ENCODE measurements around the gene MCOLN1. TPM values are rescaled to one million over a fixed set of nuclear protein-coding genes. Genes with fewer than 3 reads are reported as not detected.

The MCOLN1 gene
- total and polyA plus RNA-seq, 2 of the 4 experiments (the other 2 are of a cell fraction) = 3.4 to 19.6 TPM

- POLR2A ChIA-PET (ENCODE audit: unreplicated experiment) = no interaction called here
- BruUV-seq (replicated peaks) = no TSS peak
- H4K8ac ChIP-seq (ENCODE audit: low read depth in 2 of 2, low read length in 2 of 2) = no peak overlapping the region
- no peak overlapping the region for H2AK5ac ChIP-seq (ENCODE audit: low read depth, low read length)
- H3K4me3 ChIP-seq (ENCODE audit: insufficient read depth, low read depth, low read length) = no peak overlapping the region
- H3K4ac ChIP-seq (ENCODE audit: low read depth, low read length) = no peak overlapping the region
- no peak overlapping the region for H2BK20ac ChIP-seq (ENCODE audit: low read depth, low read length)
- no peak overlapping the region for H3K9ac ChIP-seq (ENCODE audit: low read depth, low read length)
- no peak overlapping the region for H3K56ac ChIP-seq (ENCODE audit: extremely low read depth, insufficient read depth, low read length)
- peaks cover 0 to 13% of the 10 kb centered on the region in 2 experiments; a peak in 2 of 4 replicates for H3K79me1 ChIP-seq (ENCODE audit: low read depth in 1 of 2, low read length in 2 of 2)
- dilution Hi-C loops (cut with HindIII; ENCODE audit: low sequenced_read_pairs, unreplicated experiment) (no loop called here), intact Hi-C loops (cut with micrococcal nuclease) (no loop called here), in situ Hi-C loops (cut with MboI; ENCODE audit: low sequenced_read_pairs) (no loop called here)
- no peak overlapping the region for H3K27ac ChIP-seq (ENCODE audit: insufficient read depth, low read length)
- TF ChIP-seq MAFK (IDR thresholded peaks at IDR 0.05; ENCODE audit: low read depth, low read length) = no peak
- no peak for TF ChIP-seq CHD1 (IDR thresholded peaks at IDR 0.05; ENCODE audit: low read depth, low read length)
- no peak for TF ChIP-seq MXI1 (IDR thresholded peaks at IDR 0.05; ENCODE audit: borderline replicate concordance, low read depth, low read length)
- no peak for TF ChIP-seq USF2 (IDR thresholded peaks at IDR 0.05; ENCODE audit: low read depth, low read length)
- TF ChIP-seq POLR2A (IDR thresholded peaks at IDR 0.05; ENCODE audit: low read depth, low read length) = no peak
- TF ChIP-seq RAD21 (IDR thresholded peaks at IDR 0.05; ENCODE audit: low read length) = no peak
- TF ChIP-seq RCOR1 (IDR thresholded peaks at IDR 0.05; ENCODE audit: insufficient replicate concordance, low read length) = no peak
- no peak for TF ChIP-seq CTCF (conservative IDR thresholded peaks at IDR 0.05; ENCODE audit: low read depth, low read length)
- no peak for TF ChIP-seq NFE2L2 (IDR thresholded peaks at IDR 0.05; ENCODE audit: low read depth, low read length)
- no peak for TF ChIP-seq SMC3 (IDR thresholded peaks at IDR 0.05; ENCODE audit: low read depth, low read length)
- no peak for TF ChIP-seq CEBPB (IDR thresholded peaks at IDR 0.05; ENCODE audit: low read depth, low read length)
- TF ChIP-seq BHLHE40 (IDR thresholded peaks at IDR 0.05; ENCODE audit: low read depth, low read length) = no peak
- peaks cover 8% of the 10 kb centered on the region for H3K4me1 ChIP-seq (ENCODE audit: control insufficient read depth, insufficient read depth, low read length)
- CTCF ChIA-PET = no interaction called here
- no peak overlapping the region for H2BK5ac ChIP-seq (ENCODE audit: low read depth, low read length, poor library complexity, severe bottlenecking)
- H4K20me1 ChIP-seq (ENCODE audit: insufficient read depth, low read length) = no peaks in the 10 kb centered on the region
- H3K14ac ChIP-seq (replicated peaks; ENCODE audit: low read depth, low read length) = no peak overlapping the region
- no peak for ATAC-seq (ENCODE audit: low read depth)
- no peaks in the 10 kb centered on the region for H3K9me3 ChIP-seq (ENCODE audit: control insufficient read depth, insufficient read depth, low read length)
- WGBS, 2 experiments (ENCODE audit: extremely low coverage in 2 of 2, insufficient read length in 1 of 2) = 95% methylated on average over 17 of the region's 32 CpGs; no CpG with 5 or more reads in 1 of the 2 experiments
- no peak for DNase-seq
- H2BK120ac ChIP-seq (ENCODE audit: low read depth, low read length) = no peak overlapping the region
- H3K27me3 ChIP-seq (ENCODE audit: control insufficient read depth, insufficient read depth, low read length) = no peaks in the 10 kb centered on the region
- H3K23ac ChIP-seq (ENCODE audit: low read depth, low read length) = no peak overlapping the region
- no peak overlapping the region for H4K91ac ChIP-seq (ENCODE audit: insufficient read depth, low read depth, low read length)
- H3K4me2 ChIP-seq (ENCODE audit: low read depth, low read length) = no peak overlapping the region
- no peak overlapping the region for H3K18ac ChIP-seq (ENCODE audit: low read depth, low read length)
- no peak overlapping the region for H2AK9ac ChIP-seq (replicated peaks; ENCODE audit: low read depth, low read length, poor library complexity)
- H2AFZ ChIP-seq (replicated peaks; ENCODE audit: low read length, poor library complexity) = no peak overlapping the region
- H3K9me1 ChIP-seq (ENCODE audit: insufficient read depth, low read length) = peaks cover 4% of the 10 kb centered on the region
- H4K5ac ChIP-seq (ENCODE audit: low read depth, low read length) = no peak overlapping the region
- no peak overlapping the region for H2BK15ac ChIP-seq (ENCODE audit: low read depth, low read length)
- H3K36me3 ChIP-seq (ENCODE audit: control insufficient read depth, insufficient read depth, low read length) = peaks cover 15% of the 10 kb centered on the region
These were observed 6.3 kb downstream of the MCOLN1 start for GRCh38 chr19:7528522-7529245.

Data from IMR-90 (cell line).